ENCODE measurements around the gene EEF1AKMT4. TPM values are rescaled to one million over a fixed set of nuclear protein-coding genes. Genes with fewer than 3 reads are reported as not detected.

The EEF1AKMT4 gene
- total and polyA plus RNA-seq, 2 of the 8 experiments (the other 6 are each of a cell fraction or from before 2014, with no cell fraction given): 9.3 to 30.1 TPM

DNA sequence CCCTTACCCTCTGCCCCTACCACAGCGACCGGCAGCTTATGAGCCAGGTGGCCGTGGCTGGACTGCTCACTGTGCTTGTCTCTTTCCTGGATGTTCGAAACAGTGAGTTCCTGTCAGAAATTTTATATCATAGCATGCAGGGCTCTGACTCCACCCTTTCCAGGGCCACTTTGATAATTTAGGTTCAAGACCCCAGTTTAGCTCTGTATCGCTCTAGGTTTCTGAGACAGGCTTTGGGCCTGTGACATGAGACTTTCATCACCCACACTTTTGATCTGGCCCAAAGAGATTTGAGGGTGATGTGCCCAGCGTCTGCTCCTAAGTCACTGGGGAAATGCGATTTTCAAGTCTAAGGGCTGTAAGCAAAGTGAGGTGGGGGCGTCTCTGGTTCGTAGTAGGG, 58.4 kb downstream of the EEF1AKMT4 start:
- H2BK15ac ChIP-seq (ENCODE audit: low read length): no peak overlapping the region
- FAIRE-seq (no peak), DNase-seq (ENCODE audit: low read depth in 1 of 2, low spot score in 2 of 2) (no peak)
- H3K36me3 ChIP-seq (ENCODE audit: control insufficient read depth in 2 of 4, insufficient read depth in 4 of 4, low read length in 3 of 4): peaks cover 40 to 59% (median 49%) of the 10 kb centered on the region in 4 experiments
- H4K91ac ChIP-seq (replicated peaks; ENCODE audit: insufficient read length, low read length): no peak overlapping the region
- no peak for TF ChIP-seq EZH2 (IDR thresholded peaks at IDR 0.05; ENCODE audit: low read depth, low read length, severe bottlenecking)
- no peak for TF ChIP-seq EGR1 (IDR thresholded peaks at IDR 0.05; ENCODE audit: borderline replicate concordance, low read depth, low read length)
- no peak for TF ChIP-seq POU5F1 (IDR thresholded peaks at IDR 0.05; ENCODE audit: low read depth, low read length)
- no peak for TF ChIP-seq SIX5 (IDR thresholded peaks at IDR 0.05; ENCODE audit: low read depth, low read length)
- no peak for TF ChIP-seq KDM5A (IDR thresholded peaks at IDR 0.05; ENCODE audit: low read length)
- TF ChIP-seq, protein P1, sequence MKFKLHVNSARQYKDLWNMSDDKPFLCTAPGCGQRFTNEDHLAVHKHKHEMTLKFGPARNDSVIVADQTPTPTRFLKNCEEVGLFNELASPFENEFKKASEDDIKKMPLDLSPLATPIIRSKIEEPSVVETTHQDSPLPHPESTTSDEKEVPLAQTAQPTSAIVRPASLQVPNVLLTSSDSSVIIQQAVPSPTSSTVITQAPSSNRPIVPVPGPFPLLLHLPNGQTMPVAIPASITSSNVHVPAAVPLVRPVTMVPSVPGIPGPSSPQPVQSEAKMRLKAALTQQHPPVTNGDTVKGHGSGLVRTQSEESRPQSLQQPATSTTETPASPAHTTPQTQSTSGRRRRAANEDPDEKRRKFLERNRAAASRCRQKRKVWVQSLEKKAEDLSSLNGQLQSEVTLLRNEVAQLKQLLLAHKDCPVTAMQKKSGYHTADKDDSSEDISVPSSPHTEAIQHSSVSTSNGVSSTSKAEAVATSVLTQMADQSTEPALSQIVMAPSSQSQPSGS (IDR thresholded peaks at IDR 0.05; ENCODE audit: low read length): no peak
- TF ChIP-seq, protein P2, sequence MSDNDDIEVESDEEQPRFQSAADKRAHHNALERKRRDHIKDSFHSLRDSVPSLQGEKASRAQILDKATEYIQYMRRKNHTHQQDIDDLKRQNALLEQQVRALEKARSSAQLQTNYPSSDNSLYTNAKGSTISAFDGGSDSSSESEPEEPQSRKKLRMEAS (IDR thresholded peaks at IDR 0.05): no peak
- TF ChIP-seq SIRT6 (IDR thresholded peaks at IDR 0.05; ENCODE audit: low read length): no peak
- no peak for TF ChIP-seq TEAD4 (IDR thresholded peaks at IDR 0.05; ENCODE audit: low read depth, low read length)
- no peak for TF ChIP-seq POLR2AphosphoS5 (IDR thresholded peaks at IDR 0.05; ENCODE audit: low read depth, low read length)
- TF ChIP-seq TCF12 (IDR thresholded peaks at IDR 0.05; ENCODE audit: low read depth, low read length): no peak
- TF ChIP-seq BACH1 (IDR thresholded peaks at IDR 0.05; ENCODE audit: low read length): no peak
- TF ChIP-seq GTF2F1 (IDR thresholded peaks at IDR 0.05; ENCODE audit: borderline replicate concordance, low read depth, low read length): no peak
- no peak overlapping the region for H3K4ac ChIP-seq (replicated peaks; ENCODE audit: insufficient read length, low read depth, low read length)
- no peak overlapping the region for H2BK5ac ChIP-seq (ENCODE audit: low read depth, low read length)
- no peak overlapping the region for H2BK12ac ChIP-seq (ENCODE audit: low read depth, low read length)
- H3K27me3 ChIP-seq (replicated peaks in 1 of 4; ENCODE audit: control insufficient read depth in 3 of 4, extremely low read depth in 1 of 4, insufficient read depth in 3 of 4, low read length in 3 of 4): no peaks in the 10 kb centered on the region
- no peaks in the 10 kb centered on the region for H3K9me3 ChIP-seq (ENCODE audit: insufficient read depth in 2 of 2, low read depth in 1 of 2, low read length in 1 of 2)
- H3K4me2 ChIP-seq (ENCODE audit: insufficient read depth in 1 of 2, low read depth in 2 of 2, low read length in 2 of 2): no peak overlapping the region
- no peak overlapping the region for H2AK5ac ChIP-seq (ENCODE audit: low read depth, low read length)
- POLR2A ChIA-PET (ENCODE audit: partially characterized antibody): interaction anchor here (1.1 to 1.4 kb wide), 3 partner anchors 14 to 19 kb away, joined by 3 to 4 read pairs (median 3); no protein-coding TSS in a partner anchor
- CTCF ChIA-PET (ENCODE audit: partially characterized antibody): interaction anchor here (4.1 kb wide), 1 partner anchor 19 kb away, joined by 10 read pairs; no protein-coding TSS in a partner anchor
- no peak overlapping the region for H3K4me3 ChIP-seq (ENCODE audit: extremely low read depth in 1 of 4, insufficient read depth in 2 of 4, low read depth in 3 of 4, low read length in 4 of 4)
- no peak overlapping the region for H3K14ac ChIP-seq (ENCODE audit: insufficient read length)
- H3K27ac ChIP-seq (ENCODE audit: low read depth, low read length): no peak overlapping the region
- WGBS, 2 experiments (ENCODE audit: extremely low coverage in 1 of 2, insufficient coverage in 1 of 2, insufficient read length in 1 of 2, insufficient replicate concordance in 2 of 2, low coverage in 1 of 2, low lambda C conversion rate in 2 of 2, missing lambda C conversion rate in 1 of 2): 95% methylated on average over 9 of the region's 9 CpGs; no CpG with 5 or more reads in 1 of the 2 experiments
- H3K56ac ChIP-seq (replicated peaks; ENCODE audit: insufficient read length, low read depth, low read length): no peak overlapping the region
- no peaks in the 10 kb centered on the region for H3K4me1 ChIP-seq (replicated peaks in 1 of 4; ENCODE audit: control insufficient read depth in 3 of 4, insufficient read depth in 4 of 4, low read length in 3 of 4)
- no peak overlapping the region for H3K9ac ChIP-seq (replicated peaks in 1 of 4; ENCODE audit: extremely low read depth in 1 of 4, low read depth in 3 of 4, low read length in 3 of 4)
- no peaks in the 10 kb centered on the region for H3K79me1 ChIP-seq (ENCODE audit: low read depth, low read length)
- no peak overlapping the region for H2BK20ac ChIP-seq (ENCODE audit: low read length)
- no peak overlapping the region for H2BK120ac ChIP-seq (replicated peaks; ENCODE audit: low read depth, low read length)
- H3K18ac ChIP-seq (ENCODE audit: extremely low read depth, low read length): no peak overlapping the region
- no peaks in the 10 kb centered on the region for H4K20me1 ChIP-seq (replicated peaks in 1 of 2; ENCODE audit: control insufficient read depth in 1 of 2, insufficient read depth in 2 of 2, low read length in 2 of 2)
- no peak overlapping the region for H3K23ac ChIP-seq (ENCODE audit: insufficient read length)
- H4K5ac ChIP-seq (ENCODE audit: insufficient read length, low read depth, low read length): no peak overlapping the region
- no peak overlapping the region for H2AFZ ChIP-seq (ENCODE audit: low read length)
- H3K79me2 ChIP-seq (ENCODE audit: control insufficient read depth in 1 of 2, insufficient read depth in 2 of 2, low read length in 2 of 2): no peaks in the 10 kb centered on the region
- no peak overlapping the region for H4K8ac ChIP-seq (ENCODE audit: extremely low read depth, insufficient read depth, low read length)
- H3K23me2 ChIP-seq (ENCODE audit: low read depth, low read length): no peaks in the 10 kb centered on the region

Data from H1 (cell line).